ENCODE data around the gene PAK5. TPM values are rescaled to one million over a fixed set of nuclear protein-coding genes. Genes with fewer than 3 reads are reported as not detected.

The PAK5 gene
- polyA plus RNA-seq, 1 of the 3 experiments (the other 2 are of a cell fraction) = 0.03 TPM

DNA sequence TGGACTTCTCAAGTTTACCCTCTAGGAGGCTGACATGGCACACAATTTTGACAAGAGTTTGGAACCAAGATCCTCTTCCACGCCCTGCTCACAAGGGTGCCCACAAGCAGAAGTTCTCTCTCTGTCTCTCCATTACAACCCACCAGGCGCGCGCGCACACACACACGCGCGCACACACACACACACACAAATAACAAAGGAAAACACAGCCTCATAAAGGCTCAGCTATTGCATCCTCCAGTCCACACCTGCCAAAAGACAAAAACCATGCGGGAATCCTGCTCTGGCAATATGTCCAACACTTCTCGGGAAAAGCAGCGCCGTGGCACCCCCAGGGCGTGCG is 870 bp downstream of the PAK5 start:
- no peaks in the 10 kb centered on the region for H3K79me2 ChIP-seq (ENCODE audit: insufficient read depth)
- no peaks in the 10 kb centered on the region for H3K36me3 ChIP-seq (replicated peaks in 1 of 2; ENCODE audit: control insufficient read depth in 1 of 2, insufficient read depth in 2 of 2, low read length in 1 of 2)
- peak overlapping the region in 1 of 2 experiments; percentile 16; a peak in 2 of 4 replicates for H3K27ac ChIP-seq (ENCODE audit: low read depth in 2 of 2, low read length in 1 of 2)
- H3K4me1 ChIP-seq (ENCODE audit: control insufficient read depth in 1 of 2, insufficient read depth in 2 of 2, low read depth in 1 of 2, low read length in 1 of 2) = peaks cover 0 to 7% of the 10 kb centered on the region in 2 experiments; a peak in 1 of 4 replicates
- no peaks in the 10 kb centered on the region for H3K9me2 ChIP-seq
- peak overlapping the region; percentile 75 for H3K4me2 ChIP-seq
- TF ChIP-seq YY1 (IDR thresholded peaks at IDR 0.05; ENCODE audit: low read depth) (no peak), FOXJ3 (CRISPR knock-in tag; IDR thresholded peaks at IDR 0.05) (0 out of 2 replicates have a peak, but pooled peaks have one; percentile 56)
- no peaks in the 10 kb centered on the region for H3K27me3 ChIP-seq (ENCODE audit: insufficient read depth)
- CTCF ChIA-PET = interaction anchor here (1.0 to 4.0 kb wide), 2 partner anchors 75 to 220 kb away, joined by 3 to 21 read pairs; no protein-coding TSS in a partner anchor
- H3K9me3 ChIP-seq = no peaks in the 10 kb centered on the region
- H3F3A ChIP-seq (replicated peaks; ENCODE audit: insufficient read depth) = peaks cover 3% of the 10 kb centered on the region
- peak overlapping the region; percentile 66 to 67 for H3K4me3 ChIP-seq (ENCODE audit: low read depth in 2 of 2, low read length in 1 of 2)
- POLR2A ChIA-PET = no interaction called here
- H2AFZ ChIP-seq (ENCODE audit: low read depth) = peak overlapping the region; percentile 63; the same call in 1 of the 2 replicates
- DNase-seq = peak; percentile 29
- no peaks in the 10 kb centered on the region for H4K20me1 ChIP-seq (ENCODE audit: insufficient read depth)
- H3K9ac ChIP-seq = no peak overlapping the region
- 24% methylated on average over 8 of the region's 14 CpGs for WGBS (ENCODE audit: low lambda C conversion rate)

DNA sequence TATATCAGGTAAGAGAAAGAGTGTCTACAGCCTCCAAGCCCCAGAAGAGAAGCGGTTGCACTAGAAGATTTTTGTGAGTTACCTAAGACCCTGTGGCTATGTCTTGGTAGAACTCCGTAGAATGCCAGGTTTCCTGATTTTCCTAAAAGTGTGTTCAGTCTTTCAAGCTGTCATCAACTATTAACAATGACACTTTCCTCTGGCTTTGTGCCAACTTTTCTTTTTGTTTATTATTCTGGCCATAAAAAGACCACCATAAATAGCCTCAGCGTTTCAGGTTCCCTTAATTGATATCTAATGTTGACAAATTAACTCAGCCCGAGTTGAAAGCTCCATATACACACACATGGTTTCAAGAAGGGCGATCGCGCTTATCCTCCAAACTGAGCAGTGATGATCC is 1.2 kb downstream of the PAK5 start:
- Histone ChIP-seq H3K9me2 (no peaks in the 10 kb centered on the region), H3K27me3 (ENCODE audit: insufficient read depth) (no peaks in the 10 kb centered on the region), H3K4me3 (ENCODE audit: low read depth in 2 of 2, low read length in 1 of 2) (peak overlapping the region; percentile 66 to 67), H3K4me1 (ENCODE audit: control insufficient read depth in 1 of 2, insufficient read depth in 2 of 2, low read depth in 1 of 2, low read length in 1 of 2) (peaks cover 0 to 7% of the 10 kb centered on the region in 2 experiments; a peak in 1 of 4 replicates), H3K4me2 (peak overlapping the region; percentile 75), H3K9me3 (no peaks in the 10 kb centered on the region), H2AFZ (ENCODE audit: low read depth) (no peak overlapping the region; the same call in 1 of the 2 replicates), H3K79me2 (ENCODE audit: insufficient read depth) (no peaks in the 10 kb centered on the region), H3K9ac (no peak overlapping the region), H3K27ac (ENCODE audit: low read depth in 2 of 2, low read length in 1 of 2) (no peak overlapping the region), H3K36me3 (replicated peaks in 1 of 2; ENCODE audit: control insufficient read depth in 1 of 2, insufficient read depth in 2 of 2, low read length in 1 of 2) (no peaks in the 10 kb centered on the region), H4K20me1 (ENCODE audit: insufficient read depth) (no peaks in the 10 kb centered on the region), H3F3A (replicated peaks; ENCODE audit: insufficient read depth) (peaks cover 3% of the 10 kb centered on the region)
- TF ChIP-seq NFIC (IDR thresholded peaks at IDR 0.05; ENCODE audit: borderline replicate concordance) (peak; percentile 36; the same call in 1 of the 2 replicates), RCOR1 (IDR thresholded peaks at IDR 0.05; ENCODE audit: low read length) (no peak)
- CTCF ChIA-PET = interaction anchor here (4.0 kb wide), 1 partner anchor 220 kb away, joined by 21 read pairs; no protein-coding TSS in a partner anchor
- POLR2A ChIA-PET = no interaction called here
- WGBS (ENCODE audit: low lambda C conversion rate) = 24% methylated on average over 7 of the region's 7 CpGs
- no peak for DNase-seq

DNA sequence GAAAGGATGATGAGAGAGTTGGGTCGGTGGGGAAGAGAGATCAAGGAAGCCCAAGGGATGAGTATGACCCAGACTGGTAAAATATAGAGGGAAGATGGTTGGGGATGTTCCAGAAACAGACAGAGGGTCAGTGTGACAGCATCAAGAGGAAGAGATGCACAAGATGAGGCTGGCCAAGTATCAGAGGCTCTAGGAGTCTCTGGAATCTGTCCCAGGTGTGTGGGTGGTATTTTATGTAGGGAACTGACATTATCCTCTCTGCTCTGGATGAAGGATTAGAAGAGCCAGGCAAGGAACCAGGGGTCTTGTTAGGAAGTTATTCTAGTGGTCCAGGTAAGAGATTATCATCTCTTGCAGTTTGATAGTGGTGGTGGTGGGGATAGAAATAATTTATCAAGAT is 3.6 kb downstream of the PAK5 start:
- no peak overlapping the region for H3K27ac ChIP-seq (ENCODE audit: low read depth in 2 of 2, low read length in 1 of 2)
- no peak overlapping the region for H3K9ac ChIP-seq
- no peaks in the 10 kb centered on the region for H3K9me2 ChIP-seq
- H3K79me2 ChIP-seq (ENCODE audit: insufficient read depth) = no peaks in the 10 kb centered on the region
- H2AFZ ChIP-seq (ENCODE audit: low read depth) = no peak overlapping the region
- 18% methylated on average over 1 of the region's 1 CpG for WGBS (ENCODE audit: low lambda C conversion rate)
- no peaks in the 10 kb centered on the region for H3K9me3 ChIP-seq
- ChIA-PET POLR2A (no interaction called here), CTCF (interaction anchor here (1.7 kb wide), 1 partner anchor 217 kb away, joined by 7 read pairs; no protein-coding TSS in a partner anchor)
- DNase-seq = no peak
- no peak for TF ChIP-seq RCOR1 (IDR thresholded peaks at IDR 0.05; ENCODE audit: low read length)
- TF ChIP-seq NFIC (IDR thresholded peaks at IDR 0.05; ENCODE audit: borderline replicate concordance) = no peak
- H4K20me1 ChIP-seq (ENCODE audit: insufficient read depth) = no peaks in the 10 kb centered on the region
- H3K36me3 ChIP-seq (replicated peaks in 1 of 2; ENCODE audit: control insufficient read depth in 1 of 2, insufficient read depth in 2 of 2, low read length in 1 of 2) = no peaks in the 10 kb centered on the region
- no peak overlapping the region for H3K4me2 ChIP-seq
- H3K27me3 ChIP-seq (ENCODE audit: insufficient read depth) = no peaks in the 10 kb centered on the region
- H3F3A ChIP-seq (replicated peaks; ENCODE audit: insufficient read depth) = peaks cover 3% of the 10 kb centered on the region
- H3K4me1 ChIP-seq (ENCODE audit: control insufficient read depth in 1 of 2, insufficient read depth in 2 of 2, low read depth in 1 of 2, low read length in 1 of 2) = peaks cover 0 to 7% of the 10 kb centered on the region in 2 experiments; a peak in 1 of 4 replicates
- no peak overlapping the region for H3K4me3 ChIP-seq (ENCODE audit: low read depth in 2 of 2, low read length in 1 of 2)

DNA sequence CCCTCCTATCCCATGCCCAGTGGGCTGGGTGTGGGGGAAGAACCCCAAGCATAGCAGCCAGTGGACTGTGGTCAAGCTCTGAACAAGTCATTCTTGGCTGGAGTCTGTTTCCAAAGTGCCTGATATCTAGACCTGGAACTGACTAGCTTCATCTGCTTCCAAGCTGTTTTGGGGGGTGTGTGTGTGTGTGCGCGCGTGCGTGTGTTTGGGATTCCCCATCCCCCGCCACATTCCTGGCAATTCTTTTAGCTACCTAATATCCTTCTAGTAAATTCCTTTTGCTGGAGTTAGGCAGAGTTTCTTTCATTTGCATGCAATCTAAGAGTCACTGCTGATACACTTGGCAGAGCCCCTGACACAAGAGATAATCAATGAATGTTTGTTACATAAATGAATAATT is 7.8 kb downstream of the PAK5 start:
- no peak for TF ChIP-seq GABPA (IDR thresholded peaks at IDR 0.05; ENCODE audit: low read depth)
- TF ChIP-seq TCF12 (IDR thresholded peaks at IDR 0.05) = no peak
- TF ChIP-seq POLR2AphosphoS5 (IDR thresholded peaks at IDR 0.05; ENCODE audit: low read depth, low read length) = no peak
- no peak for TF ChIP-seq RAD21 (IDR thresholded peaks at IDR 0.05; ENCODE audit: low read length)
- no peaks in the 10 kb centered on the region for H4K20me1 ChIP-seq (ENCODE audit: insufficient read depth)
- H3K9me3 ChIP-seq = no peaks in the 10 kb centered on the region
- H3K4me2 ChIP-seq = no peak overlapping the region
- no peak overlapping the region for H2AFZ ChIP-seq (ENCODE audit: low read depth)
- no peak overlapping the region for H3K9ac ChIP-seq
- H3K4me3 ChIP-seq (ENCODE audit: low read depth in 2 of 2, low read length in 1 of 2) = no peak overlapping the region
- no peak for DNase-seq
- no peaks in the 10 kb centered on the region for H3F3A ChIP-seq (replicated peaks; ENCODE audit: insufficient read depth)
- H3K9me2 ChIP-seq = no peaks in the 10 kb centered on the region
- 80% methylated on average over 5 of the region's 5 CpGs for WGBS (ENCODE audit: low lambda C conversion rate)
- H3K4me1 ChIP-seq (ENCODE audit: control insufficient read depth in 1 of 2, insufficient read depth in 2 of 2, low read depth in 1 of 2, low read length in 1 of 2) = no peaks in the 10 kb centered on the region
- H3K79me2 ChIP-seq (ENCODE audit: insufficient read depth) = no peaks in the 10 kb centered on the region
- no peaks in the 10 kb centered on the region for H3K36me3 ChIP-seq (replicated peaks in 1 of 2; ENCODE audit: control insufficient read depth in 1 of 2, insufficient read depth in 2 of 2, low read length in 1 of 2)
- H3K27me3 ChIP-seq (ENCODE audit: insufficient read depth) = no peaks in the 10 kb centered on the region
- no peak overlapping the region for H3K27ac ChIP-seq (ENCODE audit: low read depth in 2 of 2, low read length in 1 of 2)
- CTCF ChIA-PET = interaction anchor here (1.1 kb wide), 1 partner anchor 82 kb away, joined by 4 read pairs; no protein-coding TSS in a partner anchor
- POLR2A ChIA-PET = no interaction called here

All from SK-N-SH (cell line).